ENCODE data around the gene PTBP3. TPM values are rescaled to one million over a fixed set of nuclear protein-coding genes. Genes with fewer than 3 reads are reported as not detected.

Gene PTBP3, protein sequence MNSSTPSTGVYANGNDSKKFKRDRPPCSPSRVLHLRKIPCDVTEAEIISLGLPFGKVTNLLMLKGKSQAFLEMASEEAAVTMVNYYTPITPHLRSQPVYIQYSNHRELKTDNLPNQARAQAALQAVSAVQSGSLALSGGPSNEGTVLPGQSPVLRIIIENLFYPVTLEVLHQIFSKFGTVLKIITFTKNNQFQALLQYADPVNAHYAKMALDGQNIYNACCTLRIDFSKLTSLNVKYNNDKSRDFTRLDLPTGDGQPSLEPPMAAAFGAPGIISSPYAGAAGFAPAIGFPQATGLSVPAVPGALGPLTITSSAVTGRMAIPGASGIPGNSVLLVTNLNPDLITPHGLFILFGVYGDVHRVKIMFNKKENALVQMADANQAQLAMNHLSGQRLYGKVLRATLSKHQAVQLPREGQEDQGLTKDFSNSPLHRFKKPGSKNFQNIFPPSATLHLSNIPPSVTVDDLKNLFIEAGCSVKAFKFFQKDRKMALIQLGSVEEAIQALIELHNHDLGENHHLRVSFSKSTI
- total RNA-seq (2022) (73.1 and 80.8 TPM in 2 replicates), Bru-seq, nascent RNA (percentile 90 among the genes with signal in this experiment), BruChase-seq, experiment 1, labeled RNA remaining after a 6-hour chase (percentile 91 among the genes with signal in this experiment), BruChase-seq, experiment 2, labeled RNA remaining after a 2-hour chase (percentile 86 among the genes with signal in this experiment)
- long read RNA-seq, full-length matches to known transcripts: 10 of 25 reads
- long read RNA-seq, partial matches to known transcripts: 1 of 25 reads
- long read RNA-seq, other reads (novel, unspliced or antisense): 14 of 25 reads

DNA sequence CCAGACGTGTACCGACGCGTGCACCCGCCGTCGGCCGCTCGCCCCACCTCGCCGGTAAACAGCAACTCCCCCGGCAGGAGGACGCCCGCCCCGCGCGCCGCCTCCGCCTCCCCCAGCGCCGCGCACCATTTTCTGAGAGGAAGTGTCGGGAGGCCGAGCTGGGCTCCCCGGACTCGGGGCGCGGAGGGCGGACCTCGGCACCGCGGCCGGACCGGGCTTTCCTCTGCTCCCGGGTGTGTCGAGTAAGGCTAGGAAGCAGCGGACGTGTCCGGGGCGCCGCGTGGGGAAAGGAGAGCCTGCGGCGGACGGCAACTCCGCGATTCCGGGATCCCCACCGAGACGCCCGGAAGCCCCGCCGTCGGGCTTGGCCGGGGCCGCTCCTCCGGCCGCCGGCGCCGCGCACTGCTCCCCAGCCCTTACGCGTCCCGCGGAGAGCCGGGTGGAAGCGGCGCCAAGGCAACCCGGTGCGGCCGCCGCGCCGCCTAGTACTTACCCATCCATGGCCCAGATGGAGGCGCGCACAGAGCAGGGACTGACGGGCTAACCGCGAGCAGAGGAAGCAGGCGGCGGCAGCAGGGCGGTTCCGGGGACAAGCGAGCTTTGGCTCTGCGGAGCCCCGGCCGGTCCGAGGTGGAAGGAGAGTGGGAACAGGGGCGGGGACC is at the start of gene PTBP3:
Gene PTBP3, minus strand, starts transcription at position 643 of the 662 bp plus-strand sequence. CDS start 35,754 bp downstream, outside the sequence.
- Mint-ChIP-seq H3K36me3 (ENCODE audit: insufficient read depth, unreplicated experiment) (peaks cover 36% of the 10 kb centered on the region), H3K27me3 (ENCODE audit: unreplicated experiment) (no peaks in the 10 kb centered on the region), H3K4me1 (ENCODE audit: low read depth, unreplicated experiment) (peaks cover 21% of the 10 kb centered on the region), H3K27ac (ENCODE audit: unreplicated experiment) (peak within 1 kb of the TSS; percentile 88), H3K9me3 (ENCODE audit: low read depth, unreplicated experiment) (no peaks in the 10 kb centered on the region), H3K4me3 (ENCODE audit: low read depth, unreplicated experiment) (peak within 1 kb of the TSS; percentile 80)
- CTCF ChIA-PET: interaction anchor here (0.7 to 2.0 kb wide), 5 partner anchors 61 to 303 kb away, joined by 3 to 6 read pairs (median 4); no protein-coding TSS in a partner anchor
- DNase-seq: peak; percentile 77
- no TSS peak for BruUV-seq (replicated peaks)
- intact Hi-C loops (cut with micrococcal nuclease; ENCODE audit: unreplicated experiment): loop anchor here (2.0 to 5.0 kb wide), 3 partner anchors 76 to 221 kb away; no protein-coding TSS in a partner anchor
- TF ChIP-seq, protein P1, sequence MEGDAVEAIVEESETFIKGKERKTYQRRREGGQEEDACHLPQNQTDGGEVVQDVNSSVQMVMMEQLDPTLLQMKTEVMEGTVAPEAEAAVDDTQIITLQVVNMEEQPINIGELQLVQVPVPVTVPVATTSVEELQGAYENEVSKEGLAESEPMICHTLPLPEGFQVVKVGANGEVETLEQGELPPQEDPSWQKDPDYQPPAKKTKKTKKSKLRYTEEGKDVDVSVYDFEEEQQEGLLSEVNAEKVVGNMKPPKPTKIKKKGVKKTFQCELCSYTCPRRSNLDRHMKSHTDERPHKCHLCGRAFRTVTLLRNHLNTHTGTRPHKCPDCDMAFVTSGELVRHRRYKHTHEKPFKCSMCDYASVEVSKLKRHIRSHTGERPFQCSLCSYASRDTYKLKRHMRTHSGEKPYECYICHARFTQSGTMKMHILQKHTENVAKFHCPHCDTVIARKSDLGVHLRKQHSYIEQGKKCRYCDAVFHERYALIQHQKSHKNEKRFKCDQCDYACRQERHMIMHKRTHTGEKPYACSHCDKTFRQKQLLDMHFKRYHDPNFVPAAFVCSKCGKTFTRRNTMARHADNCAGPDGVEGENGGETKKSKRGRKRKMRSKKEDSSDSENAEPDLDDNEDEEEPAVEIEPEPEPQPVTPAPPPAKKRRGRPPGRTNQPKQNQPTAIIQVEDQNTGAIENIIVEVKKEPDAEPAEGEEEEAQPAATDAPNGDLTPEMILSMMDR (IDR thresholded peaks at IDR 0.05; ENCODE audit: unreplicated experiment): no peak

DNA sequence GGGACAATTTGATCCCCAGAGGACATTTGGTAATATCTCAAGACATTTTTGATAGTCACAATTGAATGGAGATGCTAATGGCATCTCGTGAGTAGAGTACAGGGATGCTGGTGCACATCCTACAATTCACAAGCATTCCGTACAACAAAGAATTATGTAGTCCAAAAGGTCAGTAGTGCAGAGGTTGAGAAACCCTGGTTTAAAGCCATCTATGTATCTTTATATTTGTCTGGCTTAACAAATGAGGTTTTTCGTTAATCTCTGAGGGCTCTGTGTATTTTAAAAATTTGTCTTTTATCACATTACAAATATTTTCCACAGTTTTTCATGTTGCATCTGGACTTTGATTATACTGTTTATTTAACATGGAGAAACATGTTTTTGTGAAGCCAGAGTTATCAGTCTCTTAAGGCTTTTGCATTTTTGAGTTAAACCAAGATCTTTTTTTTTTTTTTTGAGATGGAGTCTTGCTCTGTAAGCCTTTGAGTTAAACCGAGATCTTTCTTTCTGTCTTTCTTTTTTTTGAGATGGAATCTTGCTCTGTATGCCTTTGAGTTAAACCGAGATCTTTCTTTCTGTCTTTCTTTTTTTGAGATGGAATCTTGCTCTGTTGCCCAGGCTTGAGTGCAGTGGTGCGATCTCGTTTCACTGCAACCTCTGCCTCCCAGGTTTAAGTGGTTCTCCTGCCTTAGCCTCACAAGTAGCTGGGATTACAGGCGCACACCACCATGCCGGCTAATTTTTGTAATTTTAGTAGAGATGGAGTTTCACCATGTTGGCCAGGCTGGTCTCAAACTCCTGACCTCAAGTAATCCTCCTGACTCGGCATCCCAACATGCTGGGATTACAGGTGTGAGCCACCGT is 49.3 kb upstream of the PTBP3 start:
- BruUV-seq (replicated peaks): no TSS peak
- peaks cover 30% of the 10 kb centered on the region for H3K36me3 Mint-ChIP-seq (ENCODE audit: insufficient read depth, unreplicated experiment)
- no peak overlapping the region for H3K27ac Mint-ChIP-seq (ENCODE audit: unreplicated experiment)
- H3K4me1 Mint-ChIP-seq (ENCODE audit: low read depth, unreplicated experiment): peaks cover 17% of the 10 kb centered on the region
- CTCF ChIA-PET: interaction anchor here (0.7 kb wide), 1 partner anchor 58 kb away, joined by 4 read pairs; no protein-coding TSS in a partner anchor
- intact Hi-C loops (cut with micrococcal nuclease; ENCODE audit: unreplicated experiment): no loop called here
- TF ChIP-seq, protein P1 (IDR thresholded peaks at IDR 0.05; ENCODE audit: unreplicated experiment): no peak
- H3K9me3 Mint-ChIP-seq (ENCODE audit: low read depth, unreplicated experiment): no peaks in the 10 kb centered on the region
- no peak for DNase-seq
- no peak overlapping the region for H3K4me3 Mint-ChIP-seq (ENCODE audit: low read depth, unreplicated experiment)
- no peaks in the 10 kb centered on the region for H3K27me3 Mint-ChIP-seq (ENCODE audit: unreplicated experiment)

DNA sequence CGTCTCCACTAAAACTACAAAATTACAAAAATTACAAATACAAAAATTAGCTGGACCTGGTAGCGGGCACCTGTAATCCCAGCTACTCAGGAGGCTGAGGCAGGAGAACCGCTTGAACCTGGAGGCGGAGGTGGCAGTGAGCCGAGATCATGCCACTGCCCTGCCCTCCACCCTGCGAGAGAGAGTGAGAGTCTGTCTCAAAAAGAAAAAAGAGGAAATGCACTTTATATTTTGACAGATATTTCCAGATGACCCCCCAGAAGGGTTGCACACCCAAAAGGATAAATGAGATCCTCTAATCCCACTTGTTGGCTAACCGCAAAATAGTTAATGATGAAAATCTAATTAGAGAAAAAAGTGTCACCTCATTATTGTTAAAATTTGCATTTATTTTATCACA is 48.6 kb upstream of the PTBP3 start:
- CTCF ChIA-PET: no interaction called here
- TF ChIP-seq, protein P1 (IDR thresholded peaks at IDR 0.05; ENCODE audit: unreplicated experiment): no peak
- H3K27me3 Mint-ChIP-seq (ENCODE audit: unreplicated experiment): no peaks in the 10 kb centered on the region
- H3K36me3 Mint-ChIP-seq (ENCODE audit: insufficient read depth, unreplicated experiment): peaks cover 30% of the 10 kb centered on the region
- TSS peak; percentile 8 for BruUV-seq (replicated peaks)
- no peaks in the 10 kb centered on the region for H3K9me3 Mint-ChIP-seq (ENCODE audit: low read depth, unreplicated experiment)
- DNase-seq: no peak
- no peak overlapping the region for H3K27ac Mint-ChIP-seq (ENCODE audit: unreplicated experiment)
- peaks cover 20% of the 10 kb centered on the region for H3K4me1 Mint-ChIP-seq (ENCODE audit: low read depth, unreplicated experiment)
- intact Hi-C loops (cut with micrococcal nuclease; ENCODE audit: unreplicated experiment): no loop called here
- H3K4me3 Mint-ChIP-seq (ENCODE audit: low read depth, unreplicated experiment): no peak overlapping the region

Data from Calu3 (cell line).